GM12878 (cell line): ENCODE results near the gene DIP2A.

Source experiments
- CHD4 ChIP-seq: fragments of 200-600 bp; sonication (generic); IDR thresholded peaks from 2 replicates; pipeline ENCODE4 v1.6.1; 2016; ENCODE audit warnings: mild to moderate bottlenecking
- EP300 ChIP-seq, 2 experiments: fragments of 150-350 bp in 1 of 2; IDR thresholded peaks; 2 replicates each; pipeline ENCODE4 v1.6.1; 2011 to 2012; ENCODE audit warnings: low read depth in 2 of 2, low read length in 2 of 2, borderline replicate concordance in 1 of 2, improper control_type of control experiment in 1 of 2, inconsistent platforms in 1 of 2; ENCODE audit not compliant: control insufficient read depth in 1 of 2
- MYB ChIP-seq: fragments of 150-350 bp; IDR thresholded peaks from 2 replicates; pipeline ENCODE4 v1.6.1; 2014; ENCODE audit warnings: mild to moderate bottlenecking, low read depth, low read length, borderline replicate concordance
- NFYB ChIP-seq: IDR thresholded peaks from 2 replicates; pipeline ENCODE4 v1.6.1; 2011; ENCODE audit warnings: low read depth, mild to moderate bottlenecking, low read length, improper control_type of control experiment, moderate library complexity; ENCODE audit not compliant: insufficient read depth
- REST ChIP-seq: IDR thresholded peaks from 2 replicates; pipeline ENCODE4 v1.6.1; 2012; ENCODE audit warnings: mild to moderate bottlenecking, low read depth, low read length
- SIN3A ChIP-seq: IDR thresholded peaks from 2 replicates; pipeline ENCODE4 v1.6.1; 2012; ENCODE audit warnings: low read depth, low read length, improper control_type of control experiment
- SP1 ChIP-seq: IDR thresholded peaks from one replicate; pipeline ENCODE4 v1.6.1; 2011; ENCODE audit warnings: low read depth, low read length
- TF ChIP-seq, protein P1 (sequence below), 3 experiments: IDR thresholded peaks in 2 of 3; conservative IDR thresholded peaks in 1 of 3; 2 replicates each; pipeline ENCODE4 v1.5.1; 2011; ENCODE audit warnings: low read depth in 3 of 3, low read length in 3 of 3, mild to moderate bottlenecking in 3 of 3, control low read depth in 2 of 3, moderate library complexity in 2 of 3, inconsistent platforms in 1 of 3, mixed read lengths in 1 of 3; ENCODE audit not compliant: control insufficient read depth in 2 of 3, insufficient read depth in 1 of 3; ENCODE audit errors: extremely low read depth in 1 of 3
- TF ChIP-seq, protein P2 (sequence below): fragments of 150-350 bp; IDR thresholded peaks from 2 replicates; pipeline ENCODE4 v1.6.1; 2016; ENCODE audit warnings: low read depth, low read length
- TF ChIP-seq, protein P3 (sequence below): IDR thresholded peaks from 2 replicates; pipeline ENCODE4 v1.6.1; 2011; ENCODE audit warnings: borderline replicate concordance, low read depth, mild to moderate bottlenecking, moderate library complexity, mixed read lengths, low read length; ENCODE audit not compliant: insufficient read depth; ENCODE audit errors: extremely low read length

DNA sequence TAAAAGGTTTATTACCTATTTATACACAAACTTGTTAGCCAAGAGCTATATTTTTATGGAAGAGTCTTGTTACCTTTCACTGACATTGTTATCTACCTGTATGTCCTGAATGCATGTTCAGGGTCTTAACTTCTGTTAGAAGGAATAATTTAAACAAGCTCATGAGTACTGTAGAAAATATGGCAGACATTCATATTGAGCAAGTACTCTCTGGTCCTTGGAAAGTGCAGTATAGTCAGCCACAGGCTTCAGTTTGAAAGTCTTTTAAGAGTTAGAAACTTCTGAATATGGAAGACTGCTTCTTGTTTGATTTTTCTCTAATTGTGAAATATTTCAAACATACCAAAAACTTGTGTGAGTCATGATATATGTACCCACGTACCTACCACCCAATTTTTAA lies 16.6 kb downstream of the DIP2A start:
- TF ChIP-seq, protein P1, sequence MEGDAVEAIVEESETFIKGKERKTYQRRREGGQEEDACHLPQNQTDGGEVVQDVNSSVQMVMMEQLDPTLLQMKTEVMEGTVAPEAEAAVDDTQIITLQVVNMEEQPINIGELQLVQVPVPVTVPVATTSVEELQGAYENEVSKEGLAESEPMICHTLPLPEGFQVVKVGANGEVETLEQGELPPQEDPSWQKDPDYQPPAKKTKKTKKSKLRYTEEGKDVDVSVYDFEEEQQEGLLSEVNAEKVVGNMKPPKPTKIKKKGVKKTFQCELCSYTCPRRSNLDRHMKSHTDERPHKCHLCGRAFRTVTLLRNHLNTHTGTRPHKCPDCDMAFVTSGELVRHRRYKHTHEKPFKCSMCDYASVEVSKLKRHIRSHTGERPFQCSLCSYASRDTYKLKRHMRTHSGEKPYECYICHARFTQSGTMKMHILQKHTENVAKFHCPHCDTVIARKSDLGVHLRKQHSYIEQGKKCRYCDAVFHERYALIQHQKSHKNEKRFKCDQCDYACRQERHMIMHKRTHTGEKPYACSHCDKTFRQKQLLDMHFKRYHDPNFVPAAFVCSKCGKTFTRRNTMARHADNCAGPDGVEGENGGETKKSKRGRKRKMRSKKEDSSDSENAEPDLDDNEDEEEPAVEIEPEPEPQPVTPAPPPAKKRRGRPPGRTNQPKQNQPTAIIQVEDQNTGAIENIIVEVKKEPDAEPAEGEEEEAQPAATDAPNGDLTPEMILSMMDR (IDR thresholded peaks at IDR 0.05 in 2 of 3, conservative IDR thresholded peaks at IDR 0.05 in 1 of 3; ENCODE audit: control insufficient read depth in 2 of 3, extremely low read depth in 1 of 3, insufficient read depth in 1 of 3, low read depth in 3 of 3, low read length in 3 of 3): no peak
- TF ChIP-seq, protein P2, sequence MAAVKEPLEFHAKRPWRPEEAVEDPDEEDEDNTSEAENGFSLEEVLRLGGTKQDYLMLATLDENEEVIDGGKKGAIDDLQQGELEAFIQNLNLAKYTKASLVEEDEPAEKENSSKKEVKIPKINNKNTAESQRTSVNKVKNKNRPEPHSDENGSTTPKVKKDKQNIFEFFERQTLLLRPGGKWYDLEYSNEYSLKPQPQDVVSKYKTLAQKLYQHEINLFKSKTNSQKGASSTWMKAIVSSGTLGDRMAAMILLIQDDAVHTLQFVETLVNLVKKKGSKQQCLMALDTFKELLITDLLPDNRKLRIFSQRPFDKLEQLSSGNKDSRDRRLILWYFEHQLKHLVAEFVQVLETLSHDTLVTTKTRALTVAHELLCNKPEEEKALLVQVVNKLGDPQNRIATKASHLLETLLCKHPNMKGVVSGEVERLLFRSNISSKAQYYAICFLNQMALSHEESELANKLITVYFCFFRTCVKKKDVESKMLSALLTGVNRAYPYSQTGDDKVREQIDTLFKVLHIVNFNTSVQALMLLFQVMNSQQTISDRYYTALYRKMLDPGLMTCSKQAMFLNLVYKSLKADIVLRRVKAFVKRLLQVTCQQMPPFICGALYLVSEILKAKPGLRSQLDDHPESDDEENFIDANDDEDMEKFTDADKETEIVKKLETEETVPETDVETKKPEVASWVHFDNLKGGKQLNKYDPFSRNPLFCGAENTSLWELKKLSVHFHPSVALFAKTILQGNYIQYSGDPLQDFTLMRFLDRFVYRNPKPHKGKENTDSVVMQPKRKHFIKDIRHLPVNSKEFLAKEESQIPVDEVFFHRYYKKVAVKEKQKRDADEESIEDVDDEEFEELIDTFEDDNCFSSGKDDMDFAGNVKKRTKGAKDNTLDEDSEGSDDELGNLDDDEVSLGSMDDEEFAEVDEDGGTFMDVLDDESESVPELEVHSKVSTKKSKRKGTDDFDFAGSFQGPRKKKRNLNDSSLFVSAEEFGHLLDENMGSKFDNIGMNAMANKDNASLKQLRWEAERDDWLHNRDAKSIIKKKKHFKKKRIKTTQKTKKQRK: no peak
- TF ChIP-seq EP300 (IDR thresholded peaks at IDR 0.05; ENCODE audit: borderline replicate concordance in 1 of 2, control insufficient read depth in 1 of 2, low read depth in 2 of 2, low read length in 2 of 2) (no peak), CHD4 (no peak), MYB (no peak), REST (no peak), SP1 (no peak), NFYB (no peak), SIN3A (no peak)
- TF ChIP-seq, protein P3, sequence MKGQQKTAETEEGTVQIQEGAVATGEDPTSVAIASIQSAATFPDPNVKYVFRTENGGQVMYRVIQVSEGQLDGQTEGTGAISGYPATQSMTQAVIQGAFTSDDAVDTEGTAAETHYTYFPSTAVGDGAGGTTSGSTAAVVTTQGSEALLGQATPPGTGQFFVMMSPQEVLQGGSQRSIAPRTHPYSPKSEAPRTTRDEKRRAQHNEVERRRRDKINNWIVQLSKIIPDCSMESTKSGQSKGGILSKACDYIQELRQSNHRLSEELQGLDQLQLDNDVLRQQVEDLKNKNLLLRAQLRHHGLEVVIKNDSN: no peak
